H9 (cell line): ENCODE data around the gene SYTL1. TPM values are rescaled to one million over a fixed set of nuclear protein-coding genes. Genes with fewer than 3 reads are reported as not detected.
A peak's percentile ranks its signal among the peaks of the same experiment; 100 is the strongest.

ENCODE experiments used
- DNase-seq: peaks from one replicate; pipeline ENCODE4 v3.0.0-alpha.2; 2017
- H2AFZ ChIP-seq: one replicate; pipeline ENCODE4 v1.6.1; 2013; ENCODE audit warnings: mild to moderate bottlenecking, low read length, control low read depth, moderate library complexity
- H2AK5ac ChIP-seq: 2 replicates; pipeline ENCODE4 v1.6.1; 2013; ENCODE audit warnings: low read length, control low read depth, mixed read lengths; ENCODE audit not compliant: insufficient read length
- H2BK120ac ChIP-seq: one replicate; pipeline ENCODE4 v1.6.1; 2013; ENCODE audit warnings: low read depth, mild to moderate bottlenecking, low read length, control low read depth, inconsistent platforms; ENCODE audit not compliant: poor library complexity, severe bottlenecking
- H2BK12ac ChIP-seq: 2 replicates; pipeline ENCODE4 v1.6.1; 2013; ENCODE audit warnings: low read length, control low read depth, mixed read lengths, low read depth; ENCODE audit not compliant: insufficient read length
- H2BK15ac ChIP-seq: 2 replicates; pipeline ENCODE4 v1.6.1; 2013; ENCODE audit warnings: low read depth, low read length, control low read depth
- H2BK20ac ChIP-seq: one replicate; pipeline ENCODE4 v1.6.1; 2013; ENCODE audit warnings: low read depth, mild to moderate bottlenecking, low read length, control low read depth, inconsistent platforms; ENCODE audit not compliant: poor library complexity, severe bottlenecking
- H2BK5ac ChIP-seq: 2 replicates; pipeline ENCODE4 v1.6.1; 2013; ENCODE audit warnings: low read length, control low read depth, mixed read lengths; ENCODE audit not compliant: insufficient read length
- H3K14ac ChIP-seq: 2 replicates; pipeline ENCODE4 v1.6.1; 2013; ENCODE audit warnings: low read length, control low read depth; ENCODE audit not compliant: insufficient read depth
- H3K18ac ChIP-seq: 2 replicates; pipeline ENCODE4 v1.6.1; 2013; ENCODE audit warnings: low read depth, mild to moderate bottlenecking, mixed read lengths, low read length, control low read depth; ENCODE audit not compliant: insufficient read length
- H3K23ac ChIP-seq: 2 replicates; pipeline ENCODE4 v1.6.1; 2013; ENCODE audit warnings: low read length, control low read depth, mixed read lengths, low read depth; ENCODE audit not compliant: insufficient read length
- H3K23me2 ChIP-seq: 2 replicates; pipeline ENCODE4 v1.6.1; 2013; ENCODE audit warnings: low read depth, mild to moderate bottlenecking, mixed read lengths, low read length, control low read depth; ENCODE audit not compliant: insufficient read length, poor library complexity, severe bottlenecking
- H3K27ac ChIP-seq: 2 replicates; pipeline ENCODE4 v1.5.1; 2013; ENCODE audit warnings: low read length, control low read depth, mixed read lengths, low read depth; ENCODE audit not compliant: insufficient read length
- H3K27me3 ChIP-seq: 2 replicates; pipeline ENCODE4 v1.6.1; 2013; ENCODE audit warnings: low read length, control low read depth, inconsistent platforms; ENCODE audit not compliant: insufficient read depth
- H3K4ac ChIP-seq: 2 replicates; pipeline ENCODE4 v1.6.1; 2013; ENCODE audit warnings: low read depth, mild to moderate bottlenecking, control low read depth, inconsistent platforms, low read length, moderate library complexity
- H3K4me1 ChIP-seq: 2 replicates; pipeline ENCODE4 v1.6.1; 2013; ENCODE audit warnings: low read length, control low read depth, inconsistent platforms; ENCODE audit not compliant: insufficient read depth
- H3K4me2 ChIP-seq: 2 replicates; pipeline ENCODE4 v1.6.1; 2013; ENCODE audit warnings: low read length, control low read depth, mixed read lengths; ENCODE audit not compliant: insufficient read length, insufficient read depth
- H3K56ac ChIP-seq: 2 replicates; pipeline ENCODE4 v1.6.1; 2013; ENCODE audit warnings: low read depth, mild to moderate bottlenecking, mixed read lengths, low read length, control low read depth; ENCODE audit not compliant: insufficient read length
- H3K79me1 ChIP-seq: 2 replicates; pipeline ENCODE4 v1.6.1; 2013; ENCODE audit warnings: low read depth, mild to moderate bottlenecking, moderate library complexity, low read length, control low read depth, inconsistent platforms; ENCODE audit not compliant: insufficient read depth, poor library complexity, severe bottlenecking
- H3K79me2 ChIP-seq: 2 replicates; pipeline ENCODE4 v1.6.1; 2013; ENCODE audit warnings: low read length, control low read depth, inconsistent platforms; ENCODE audit not compliant: insufficient read depth
- H3K9ac ChIP-seq: 2 replicates; pipeline ENCODE4 v1.6.1; 2013; ENCODE audit warnings: low read length, control low read depth, mixed read lengths; ENCODE audit not compliant: insufficient read length; ENCODE audit errors: extremely low read depth
- H3K9me3 ChIP-seq: one replicate; pipeline ENCODE4 v1.6.1; 2013; ENCODE audit warnings: low read depth, low read length, inconsistent platforms; ENCODE audit not compliant: control insufficient read depth
- H3T11ph ChIP-seq: one replicate; pipeline ENCODE4 v1.6.1; 2013; ENCODE audit warnings: mild to moderate bottlenecking, low read length, control low read depth, inconsistent platforms
- H4K20me1 ChIP-seq: one replicate; pipeline ENCODE4 v1.6.1; 2013; ENCODE audit not compliant: control insufficient read depth, insufficient read length, insufficient read depth
- H4K5ac ChIP-seq: 2 replicates; pipeline ENCODE4 v1.6.1; 2013; ENCODE audit warnings: low read depth, mild to moderate bottlenecking, mixed read lengths, low read length, control low read depth; ENCODE audit not compliant: insufficient read length
- H4K8ac ChIP-seq: replicated peaks from 2 replicates; pipeline ENCODE4 v1.6.1; 2013; ENCODE audit warnings: low read length, control low read depth, mixed read lengths, low read depth; ENCODE audit not compliant: insufficient read length
- H4K91ac ChIP-seq: 2 replicates; pipeline ENCODE4 v1.6.1; 2013; ENCODE audit warnings: low read depth, mild to moderate bottlenecking, moderate library complexity, mixed read lengths, low read length, control low read depth; ENCODE audit not compliant: insufficient read length
- H3K27ac Mint-ChIP-seq, 3 experiments: 2 replicates in 2 of 3; 3 replicates in 1 of 3; pipeline ENCODE4 v1.8.0; 2020 to 2021; ENCODE audit warnings: mixed read lengths in 3 of 3, mild to moderate bottlenecking in 1 of 3, moderate library complexity in 1 of 3
- H3K27me3 Mint-ChIP-seq: 2 replicates; pipeline ENCODE4 v1.8.0; 2021; ENCODE audit warnings: low read depth, mild to moderate bottlenecking, moderate library complexity, mixed read lengths
- H3K36me3 Mint-ChIP-seq, 3 experiments: 2 replicates in 2 of 3; 3 replicates in 1 of 3; pipeline ENCODE4 v1.8.0; 2020 to 2021; ENCODE audit warnings: low read depth in 3 of 3, mixed read lengths in 3 of 3; ENCODE audit not compliant: insufficient read depth in 1 of 3
- H3K4me1 Mint-ChIP-seq, 2 experiments: 2 replicates each; pipeline ENCODE4 v1.8.0; 2020; ENCODE audit warnings: mixed read lengths in 2 of 2
- H3K4me3 Mint-ChIP-seq, 2 experiments: 2 replicates in 1 of 2; 3 replicates in 1 of 2; pipeline ENCODE4 v1.8.0; 2020 to 2021; ENCODE audit warnings: mild to moderate bottlenecking in 2 of 2, mixed read lengths in 2 of 2, moderate library complexity in 1 of 2
- H3K9me3 Mint-ChIP-seq, 2 experiments: 2 replicates in 1 of 2; 3 replicates in 1 of 2; pipeline ENCODE4 v1.8.0; 2020; ENCODE audit warnings: mild to moderate bottlenecking in 2 of 2, mixed read lengths in 2 of 2, moderate library complexity in 1 of 2
- CTCF ChIP-seq: fragments of 200-600 bp; sonication (generic); conservative IDR thresholded peaks from 3 replicates; pipeline ENCODE4 v1.8.0; 2021; ENCODE audit warnings: antibody characterized with exemption, mild to moderate bottlenecking
- WGBS: extraction: QIAGEN DNeasy Blood & Tissue Kit; methylation state at CpG from one replicate; pipeline ENCODE4 v1.1.7; 2013; ENCODE audit warnings: missing lambda C conversion rate, low lambda C conversion rate, mixed read lengths; ENCODE audit not compliant: insufficient read length; ENCODE audit errors: extremely low coverage; 5-methylcytosine and 5-hydroxymethylcytosine counted together
- total RNA-seq: library from RNA; stranded (reverse); gene quantifications from 2 replicates; pipeline ENCODE4 v1.2.1, GENCODE V29; 2021

SYTL1 gene
- total RNA-seq, 1 experiment from 2014 or later, result 12.0 TPM

GRCh38 chr1:27394282-27394658, 52.4 kb downstream of the SYTL1 start:
- Histone ChIP-seq H3K18ac (no peak overlapping the region), H2BK15ac (no peak overlapping the region), H3K23me2 (peaks cover 4% of the 10 kb centered on the region), H2BK120ac (no peak overlapping the region), H2AK5ac (no peak overlapping the region), H3K56ac (no peak overlapping the region), H3K9ac (no peak overlapping the region), H3K14ac (no peak overlapping the region), H3T11ph (no peak overlapping the region), H3K4me2 (no peak overlapping the region), H2BK5ac (no peak overlapping the region), H2BK12ac (no peak overlapping the region), H2BK20ac (no peak overlapping the region), H3K27ac (no peak overlapping the region), H2AFZ (no peak overlapping the region), H3K79me2 (no peaks in the 10 kb centered on the region), H3K9me3 (no peaks in the 10 kb centered on the region), H3K23ac (no peak overlapping the region), H4K8ac (no peak overlapping the region), H3K79me1 (no peaks in the 10 kb centered on the region), H4K20me1 (no peaks in the 10 kb centered on the region), H3K4me1 (peaks cover 2% of the 10 kb centered on the region), H3K4ac (no peak overlapping the region), H4K91ac (no peak overlapping the region), H4K5ac (no peak overlapping the region), H3K27me3 (no peaks in the 10 kb centered on the region)
- Mint-ChIP-seq H3K4me1 (peaks cover 39 to 45% of the 10 kb centered on the region in 2 experiments), H3K27ac (no peak overlapping the region), H3K4me3 (peak overlapping the region in 1 of 2 experiments; percentile 65; a peak in 3 of 5 replicates), H3K9me3 (no peaks in the 10 kb centered on the region; a peak in 2 of 5 replicates), H3K36me3 (peaks cover 0 to 4% (median 3%) of the 10 kb centered on the region in 3 experiments; a peak in 2 of 7 replicates), H3K27me3 (no peaks in the 10 kb centered on the region; the same call in none of the 2 replicates)
- no peak for TF ChIP-seq CTCF
- no peak for DNase-seq
- WGBS, result no CpG with 5 or more reads among the region's 9 CpGs
